Mucosa of descending colon (tissue), 3 donors: Measurements from ENCODE around the gene SLC28A1. TPM values are rescaled to one million over a fixed set of nuclear protein-coding genes. Genes with fewer than 3 reads are reported as not detected.

ENCODE experiments used
- ATAC-seq: fragments of 200-7000 bp; cut with Tn5 transposase; one replicate; pipeline ENCODE4 v1.9.1; 2020; ENCODE audit warnings: mild to moderate bottlenecking, moderate library complexity
- DNase-seq, 3 donors: peaks; one replicate each; pipeline ENCODE4 v3.0.0-alpha.2; 2020
- H3K36me3 ChIP-seq: fragments of 200-600 bp; one replicate; pipeline ENCODE4 v1.8.0; 2021; ENCODE audit warnings: low read depth, mild to moderate bottlenecking
- H3K4me1 ChIP-seq: fragments of 200-600 bp; one replicate; pipeline ENCODE4 v1.8.0; 2021; ENCODE audit warnings: low read depth, mild to moderate bottlenecking
- H3K4me3 ChIP-seq: fragments of 200-600 bp; one replicate; pipeline ENCODE4 v1.8.0; 2021; ENCODE audit warnings: mild to moderate bottlenecking
- H3K9me3 ChIP-seq: fragments of 200-600 bp; one replicate; pipeline ENCODE4 v1.8.0; 2021; ENCODE audit warnings: mild to moderate bottlenecking
- intact Hi-C, 2 donors: fragments of 100-400 bp; cut with DNase I in 1 of 2; cut with micrococcal nuclease in 1 of 2; formaldehyde crosslinking; loops; one replicate each; pipeline versions ENCODE4 v1.11.0 to v1.11.1; 2022; cut with DNase I, micrococcal nuclease
- total RNA-seq, 3 donors: library from RNA; stranded (reverse); fragmentation: NEBNext Ultra II Directional in 2 of 3; extraction: Animal tissue kit (Norgen Biotek cat#: 25700) in 2 of 3; gene quantifications; one replicate each; pipeline versions ENCODE4 v1.2.1 to v1.2.4, GENCODE V29; 2021 to 2023
- TF ChIP-seq, protein P1 (sequence below): fragments of 200-600 bp; IDR thresholded peaks from one replicate; pipeline ENCODE4 v1.8.0; 2022; ENCODE audit warnings: antibody characterized with exemption, mild to moderate bottlenecking
- donor health status: DM: no; HTN: no; CAD: no; lungs with moderate emphysema.
- donor health status: DM: no; HTN: no; CAD: no.
- donor health status: DM: no; HTN: yes; CAD: no.

SLC28A1 gene
- total RNA-seq, 3 donors from 2014 or later = not detected

DNA sequence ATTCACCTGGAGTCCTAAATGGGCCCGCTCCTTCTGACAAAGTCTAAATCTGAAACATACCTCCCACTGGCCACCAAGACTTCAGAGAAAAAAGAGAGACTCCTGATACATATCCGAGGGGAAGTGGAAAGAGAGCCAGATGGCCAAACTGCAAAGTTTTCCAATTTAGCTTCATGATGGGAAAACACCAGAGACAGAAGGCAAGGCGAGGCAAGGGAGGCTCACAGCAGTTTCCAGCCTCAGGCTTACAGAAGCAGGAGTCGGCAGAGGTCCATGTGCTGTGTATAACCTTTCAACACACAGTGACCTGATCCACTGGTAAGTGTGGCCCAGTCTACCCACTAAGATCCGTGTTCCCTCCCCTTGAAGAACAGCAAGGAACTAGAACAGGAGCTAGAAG lies 67.3 kb downstream of the SLC28A1 start:
- DNase-seq (no peak), ATAC-seq (no peak)
- Histone ChIP-seq H3K9me3 (no peaks in the 10 kb centered on the region), H3K4me1 (no peaks in the 10 kb centered on the region), H3K36me3 (no peaks in the 10 kb centered on the region), H3K4me3 (no peak overlapping the region)
- TF ChIP-seq, protein P1, sequence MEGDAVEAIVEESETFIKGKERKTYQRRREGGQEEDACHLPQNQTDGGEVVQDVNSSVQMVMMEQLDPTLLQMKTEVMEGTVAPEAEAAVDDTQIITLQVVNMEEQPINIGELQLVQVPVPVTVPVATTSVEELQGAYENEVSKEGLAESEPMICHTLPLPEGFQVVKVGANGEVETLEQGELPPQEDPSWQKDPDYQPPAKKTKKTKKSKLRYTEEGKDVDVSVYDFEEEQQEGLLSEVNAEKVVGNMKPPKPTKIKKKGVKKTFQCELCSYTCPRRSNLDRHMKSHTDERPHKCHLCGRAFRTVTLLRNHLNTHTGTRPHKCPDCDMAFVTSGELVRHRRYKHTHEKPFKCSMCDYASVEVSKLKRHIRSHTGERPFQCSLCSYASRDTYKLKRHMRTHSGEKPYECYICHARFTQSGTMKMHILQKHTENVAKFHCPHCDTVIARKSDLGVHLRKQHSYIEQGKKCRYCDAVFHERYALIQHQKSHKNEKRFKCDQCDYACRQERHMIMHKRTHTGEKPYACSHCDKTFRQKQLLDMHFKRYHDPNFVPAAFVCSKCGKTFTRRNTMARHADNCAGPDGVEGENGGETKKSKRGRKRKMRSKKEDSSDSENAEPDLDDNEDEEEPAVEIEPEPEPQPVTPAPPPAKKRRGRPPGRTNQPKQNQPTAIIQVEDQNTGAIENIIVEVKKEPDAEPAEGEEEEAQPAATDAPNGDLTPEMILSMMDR = no peak
- intact Hi-C loops = loop anchor here in 1 of 2 donors (10.0 kb wide), 1 partner anchor 193 kb away; no protein-coding TSS in a partner anchor

DNA sequence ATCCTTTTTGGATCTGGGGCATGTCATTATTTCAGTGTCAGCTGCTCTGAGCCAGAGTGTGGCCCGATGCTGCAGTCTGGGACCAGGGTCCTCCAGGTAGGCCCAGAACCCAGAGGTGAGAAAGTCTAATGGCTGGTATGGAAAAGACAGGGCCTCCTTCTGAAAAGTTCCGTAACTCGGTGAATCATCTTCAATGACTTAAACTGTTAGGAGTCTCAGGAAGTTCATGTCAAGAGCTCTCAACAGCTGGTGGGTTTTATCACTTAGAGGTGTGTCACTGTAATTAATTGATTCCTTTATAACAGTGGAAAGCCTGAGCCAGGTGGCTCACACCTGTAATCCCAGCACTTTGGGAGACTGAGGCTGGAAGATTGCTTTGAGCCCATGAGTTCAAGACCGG lies 68.7 kb downstream of the SLC28A1 start:
- DNase-seq = no peak
- H3K9me3 ChIP-seq = no peaks in the 10 kb centered on the region
- intact Hi-C loops = loop anchor here in 1 of 2 donors (10.0 kb wide), 1 partner anchor 192 kb away; no protein-coding TSS in a partner anchor
- no peak overlapping the region for H3K4me3 ChIP-seq
- no peaks in the 10 kb centered on the region for H3K4me1 ChIP-seq
- no peaks in the 10 kb centered on the region for H3K36me3 ChIP-seq
- TF ChIP-seq, protein P1 = no peak
- no peak for ATAC-seq

DNA sequence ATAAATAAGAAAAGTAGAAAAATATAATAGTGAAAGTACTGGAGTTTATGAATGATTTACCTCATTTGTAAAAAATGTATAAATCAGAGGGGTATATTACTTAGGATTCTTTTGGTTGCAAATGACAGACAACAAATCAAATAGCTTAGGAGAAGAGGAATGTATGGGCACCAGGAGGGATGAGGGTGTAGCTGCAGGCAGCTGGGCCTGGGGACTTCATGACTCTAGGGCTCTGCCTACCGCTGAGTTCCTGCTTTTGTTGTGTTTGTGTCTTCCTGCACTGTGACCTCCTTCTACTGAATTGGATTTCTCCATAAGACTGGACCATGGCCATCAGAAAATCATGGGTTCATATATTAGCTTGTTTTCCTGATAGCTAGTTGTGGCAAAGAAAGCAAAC lies 69.3 kb downstream of the SLC28A1 start:
- H3K9me3 ChIP-seq = no peaks in the 10 kb centered on the region
- no peak overlapping the region for H3K4me3 ChIP-seq
- intact Hi-C loops = loop anchor here in 1 of 2 donors (10.0 kb wide), 1 partner anchor 191 kb away; no protein-coding TSS in a partner anchor
- ATAC-seq (no peak), DNase-seq (no peak)
- no peaks in the 10 kb centered on the region for H3K36me3 ChIP-seq
- TF ChIP-seq, protein P1 = no peak
- no peaks in the 10 kb centered on the region for H3K4me1 ChIP-seq

DNA sequence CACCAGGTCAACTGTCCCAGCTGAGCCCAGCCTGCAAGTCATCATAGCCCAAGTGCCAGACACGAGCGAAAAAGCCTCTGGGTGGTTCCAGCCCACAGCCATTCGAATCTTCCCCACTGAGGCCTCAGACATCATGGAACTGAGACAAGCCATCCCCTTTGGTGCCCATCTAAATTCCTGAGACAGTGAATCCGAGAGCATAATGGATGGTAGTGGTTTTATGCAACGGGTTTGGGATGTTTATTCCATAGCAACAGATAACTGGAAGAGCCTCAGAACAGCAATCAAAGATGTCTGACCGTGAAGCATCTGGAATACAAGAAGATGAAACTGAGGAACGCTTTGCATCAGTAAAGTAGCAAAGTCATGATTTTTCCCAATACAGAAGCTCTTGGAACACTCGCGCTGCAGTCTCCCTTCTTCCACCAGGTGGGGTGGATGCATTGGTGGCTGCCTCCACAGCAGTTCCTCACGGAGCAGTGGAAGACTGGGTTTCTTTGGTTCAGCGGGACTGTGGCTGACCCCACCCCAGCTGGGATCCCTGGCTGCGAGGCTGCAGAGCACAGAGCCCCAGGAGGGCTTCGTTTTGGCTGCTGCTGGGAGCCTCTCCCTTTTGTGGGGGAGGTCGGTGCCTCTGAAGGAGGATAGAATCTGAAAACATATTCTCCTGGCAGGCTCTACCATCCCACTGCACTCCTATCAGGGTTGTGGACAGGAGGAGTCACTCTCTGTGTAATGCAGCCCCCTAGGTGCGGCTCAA lies 70.8 kb downstream of the SLC28A1 start:
- Histone ChIP-seq H3K4me3 (no peak overlapping the region), H3K36me3 (no peaks in the 10 kb centered on the region), H3K4me1 (no peaks in the 10 kb centered on the region), H3K9me3 (no peaks in the 10 kb centered on the region)
- ATAC-seq (peak; percentile 96), DNase-seq (peak; percentile 60 to 87 (median 80))
- intact Hi-C loops = loop anchor here (5.0 to 10.0 kb wide), 2 partner anchors 87 to 190 kb away; no protein-coding TSS in a partner anchor
- TF ChIP-seq, protein P1 = peak; percentile 51

DNA sequence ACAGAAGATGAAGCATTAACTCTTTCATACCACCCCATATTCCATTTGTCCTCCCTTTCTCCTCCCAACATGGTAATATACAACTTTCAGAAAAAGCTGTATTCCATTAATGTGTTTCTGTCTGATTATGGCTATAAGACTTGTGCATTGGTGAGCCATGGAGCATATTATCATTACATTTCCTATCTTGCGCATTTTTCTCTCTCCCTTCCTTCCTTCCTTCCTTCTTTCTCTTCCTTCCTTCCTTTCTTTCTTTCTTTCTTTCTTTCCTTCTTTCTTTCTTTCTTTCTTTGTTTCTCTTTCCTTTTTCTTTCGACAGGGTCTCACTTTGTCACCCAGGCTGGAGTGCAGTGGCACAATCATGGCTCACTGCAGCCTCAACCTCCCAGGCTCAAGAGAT lies 71.7 kb downstream of the SLC28A1 start:
- TF ChIP-seq, protein P1 = no peak
- Histone ChIP-seq H3K4me1 (no peaks in the 10 kb centered on the region), H3K4me3 (no peak overlapping the region), H3K36me3 (no peaks in the 10 kb centered on the region), H3K9me3 (no peaks in the 10 kb centered on the region)
- DNase-seq (no peak), ATAC-seq (no peak)
- intact Hi-C loops = loop anchor here (5.0 to 10.0 kb wide), 2 partner anchors 86 to 189 kb away; no protein-coding TSS in a partner anchor
